Hypothalamus (tissue), 51 donors: ENCODE measurements around the gene SCG5.
A peak's percentile ranks its signal among the peaks of the same experiment; 100 is the strongest.

Source experiments
- DNase-seq, 51 donors: peaks; one replicate each; lab custom pipeline; 2025; lab: John Stamatoyannopoulos, UW

SCG5 gene

GRCh38 chr15:32718821-32719716 is 77.6 kb downstream of the SCG5 start:
- peak in 8 of 51 donors; percentile 9 to 36 (median 32) for DNase-seq

- DNase-seq: no peak
These were observed 80.1 kb downstream of the SCG5 start for GRCh38 chr15:32721596-32721995.

- no peak for DNase-seq
These were observed 80.6 kb downstream of the SCG5 start for GRCh38 chr15:32722136-32722535.

GRCh38 chr15:32723171-32723948 is 81.8 kb downstream of the SCG5 start:
- DNase-seq: no peak

GRCh38 chr15:32729700-32730395 is 88.3 kb downstream of the SCG5 start:
- DNase-seq: no peak

GRCh38 chr15:32730677-32731654 is 89.5 kb downstream of the SCG5 start:
- DNase-seq: peak in 1 of 51 donors; percentile 11

GRCh38 chr15:32732574-32733157 is 91.2 kb downstream of the SCG5 start:
- DNase-seq: no peak

GRCh38 chr15:32733281-32733680 is 91.8 kb downstream of the SCG5 start:
- no peak for DNase-seq

- DNase-seq: no peak
These were observed 94.6 kb downstream of the SCG5 start for GRCh38 chr15:32735989-32736700.

GRCh38 chr15:32736701-32737061 is 95.2 kb downstream of the SCG5 start:
- no peak for DNase-seq

- no peak for DNase-seq
These were observed 95.8 kb downstream of the SCG5 start for GRCh38 chr15:32737304-32737703.

- no peak for DNase-seq
These were observed 97.2 kb downstream of the SCG5 start for GRCh38 chr15:32738666-32739065.

- DNase-seq: no peak
These were observed 98.1 kb downstream of the SCG5 start for GRCh38 chr15:32739522-32740063.

GRCh38 chr15:32743411-32744140 is 102.1 kb downstream of the SCG5 start:
- DNase-seq: no peak

GRCh38 chr15:32746116-32746857 is 104.8 kb downstream of the SCG5 start:
- DNase-seq: no peak
